Fibroblast of skin of left biceps (primary cell): ENCODE measurements around the gene GPR15.

Experiments
- DNase-seq, 2 experiments: peaks; one replicate each; pipeline ENCODE4 v3.0.0-alpha.2; 2013; ENCODE audit warnings: low read depth in 2 of 2

The GPR15 gene

GRCh38 chr3:98530676-98531075 lies 1.1 kb upstream of the GPR15 start:
- no peak for DNase-seq

DNA sequence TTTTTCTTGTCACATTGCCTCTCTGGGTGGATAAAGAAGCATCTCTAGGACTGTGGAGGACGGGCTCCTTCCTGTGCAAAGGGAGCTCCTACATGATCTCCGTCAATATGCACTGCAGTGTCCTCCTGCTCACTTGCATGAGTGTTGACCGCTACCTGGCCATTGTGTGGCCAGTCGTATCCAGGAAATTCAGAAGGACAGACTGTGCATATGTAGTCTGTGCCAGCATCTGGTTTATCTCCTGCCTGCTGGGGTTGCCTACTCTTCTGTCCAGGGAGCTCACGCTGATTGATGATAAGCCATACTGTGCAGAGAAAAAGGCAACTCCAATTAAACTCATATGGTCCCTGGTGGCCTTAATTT lies 478 bp downstream of the GPR15 start:
- DNase-seq = no peak

DNA sequence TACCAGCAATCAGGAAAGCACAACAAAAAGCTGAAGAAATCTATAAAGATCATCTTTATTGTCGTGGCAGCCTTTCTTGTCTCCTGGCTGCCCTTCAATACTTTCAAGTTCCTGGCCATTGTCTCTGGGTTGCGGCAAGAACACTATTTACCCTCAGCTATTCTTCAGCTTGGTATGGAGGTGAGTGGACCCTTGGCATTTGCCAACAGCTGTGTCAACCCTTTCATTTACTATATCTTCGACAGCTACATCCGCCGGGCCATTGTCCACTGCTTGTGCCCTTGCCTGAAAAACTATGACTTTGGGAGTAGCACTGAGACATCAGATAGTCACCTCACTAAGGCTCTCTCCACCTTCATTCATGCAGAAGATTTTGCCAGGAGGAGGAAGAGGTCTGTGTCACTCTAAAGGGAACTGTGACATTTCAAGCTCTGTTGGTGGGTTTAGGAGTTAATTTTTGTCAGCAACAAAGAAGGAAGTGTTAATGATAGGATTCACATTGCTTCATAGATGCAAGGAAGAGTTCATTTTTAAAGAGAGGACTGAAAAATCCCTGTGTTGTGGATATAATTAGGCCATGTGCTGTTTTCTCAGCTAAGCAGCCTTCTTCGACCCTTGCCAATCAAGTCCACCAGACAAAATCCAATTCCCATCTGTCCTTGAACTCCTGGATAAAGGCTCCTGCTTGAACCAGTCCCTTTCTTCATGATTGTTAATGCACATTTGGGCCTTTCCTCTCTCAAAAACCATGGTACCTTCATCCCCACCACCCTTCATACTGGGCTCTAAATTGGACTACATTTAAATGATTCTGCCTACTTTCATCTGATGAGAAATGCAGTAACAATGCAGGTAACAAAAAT lies 1.2 kb downstream of the GPR15 start:
- no peak for DNase-seq

- DNase-seq = no peak
These were observed 2.4 kb downstream of the GPR15 start for GRCh38 chr3:98534168-98534567.

GRCh38 chr3:98534734-98535133 lies 3.0 kb downstream of the GPR15 start:
- no peak for DNase-seq

GRCh38 chr3:98536456-98537017 lies 4.8 kb downstream of the GPR15 start:
- no peak for DNase-seq

DNA sequence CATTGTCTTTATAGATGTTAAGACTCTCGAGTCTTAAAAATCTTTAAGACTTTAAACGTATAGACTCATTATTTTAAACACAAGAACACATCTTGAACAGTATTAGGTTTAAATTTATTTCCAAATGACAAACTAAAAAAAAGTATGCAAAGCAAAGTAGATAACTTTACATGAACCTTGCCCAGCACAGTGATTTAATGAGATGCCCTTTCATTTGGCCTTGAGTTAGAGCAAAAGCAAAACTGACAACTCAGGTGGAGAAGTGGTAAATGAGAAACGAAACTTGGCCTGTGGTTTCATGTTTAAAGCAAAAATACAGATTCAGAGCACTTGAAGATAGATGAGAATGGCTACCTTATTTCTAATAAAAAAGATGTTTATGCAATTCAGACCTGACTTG lies 8.6 kb downstream of the GPR15 start:
- DNase-seq = no peak

DNA sequence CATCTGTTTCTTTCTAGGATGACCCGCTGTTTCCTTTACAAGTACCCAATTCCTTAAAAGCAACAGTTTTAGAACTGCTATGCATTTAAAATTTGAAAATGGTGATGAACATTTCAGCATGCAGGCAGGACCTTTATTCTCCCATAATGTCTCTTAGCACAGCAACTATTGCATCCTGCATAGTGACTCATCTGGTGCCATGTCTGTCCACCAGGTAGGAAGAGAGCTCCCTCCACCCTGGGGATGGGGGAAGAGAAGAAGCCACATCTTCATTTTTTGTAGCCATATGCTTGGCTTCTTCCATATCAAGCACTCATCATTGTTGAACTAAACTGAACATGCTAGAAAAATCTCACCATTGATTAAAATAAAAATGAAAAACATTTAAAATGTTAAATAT lies 9.9 kb downstream of the GPR15 start:
- DNase-seq = no peak

GRCh38 chr3:98542623-98543022 lies 10.8 kb downstream of the GPR15 start:
- DNase-seq = no peak

DNA sequence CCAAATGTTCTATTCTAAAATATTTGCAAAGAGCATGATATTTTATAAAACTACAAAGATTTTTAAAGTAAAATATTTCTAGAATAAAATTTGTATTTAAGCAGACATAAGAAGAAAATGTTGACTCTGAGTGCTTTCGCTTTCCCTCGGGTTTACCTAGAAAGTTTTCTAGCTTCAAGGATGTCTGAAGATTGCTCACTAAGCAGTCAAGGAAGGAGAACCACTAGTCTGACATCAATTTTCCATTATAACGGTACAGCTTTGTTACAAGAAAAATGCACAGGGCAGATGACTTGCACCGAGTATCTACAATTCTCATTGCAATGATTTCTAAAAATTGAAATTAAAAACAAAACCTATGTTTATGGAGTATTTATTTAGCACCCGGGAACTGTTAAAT lies 14.2 kb downstream of the GPR15 start:
- DNase-seq = no peak

DNA sequence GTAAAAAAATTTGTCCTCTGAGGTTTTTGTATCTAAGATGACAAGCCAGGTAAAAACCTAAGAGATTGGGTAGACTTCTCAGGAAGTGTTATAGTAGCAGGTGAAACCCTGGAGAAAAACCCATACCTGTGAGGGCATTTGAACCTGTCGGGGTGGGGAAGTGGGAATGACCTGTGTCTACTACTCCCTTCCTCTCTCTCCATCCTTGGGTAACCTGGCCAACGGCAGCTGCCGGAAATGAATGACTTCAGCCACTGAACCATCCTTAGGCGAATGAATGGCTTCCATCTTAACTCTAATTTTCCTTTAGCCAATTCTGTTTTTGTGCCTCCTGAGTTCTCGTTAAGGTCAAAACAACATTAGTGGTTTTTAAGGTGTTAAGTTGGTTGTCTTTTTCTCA lies 16.8 kb downstream of the GPR15 start:
- no peak for DNase-seq

DNA sequence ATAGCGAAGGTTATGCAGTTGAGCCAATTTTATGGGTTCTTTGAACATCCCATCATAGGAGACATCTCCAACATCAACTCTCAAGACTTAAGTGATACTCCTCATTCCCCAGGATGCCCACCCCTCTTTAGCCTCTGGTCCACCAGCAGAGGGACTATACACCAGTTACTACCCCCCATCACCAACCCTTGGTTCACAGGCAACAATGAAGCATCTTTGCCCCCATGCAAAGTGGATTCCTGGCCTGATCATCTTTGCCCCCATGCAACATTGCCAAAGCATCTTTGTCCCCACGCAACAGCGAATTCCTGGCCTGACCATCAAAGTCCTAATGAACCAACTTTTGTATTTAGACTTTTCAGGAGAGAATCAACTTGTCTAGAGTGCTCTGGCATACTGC lies 19.1 kb downstream of the GPR15 start:
- DNase-seq = no peak

DNA sequence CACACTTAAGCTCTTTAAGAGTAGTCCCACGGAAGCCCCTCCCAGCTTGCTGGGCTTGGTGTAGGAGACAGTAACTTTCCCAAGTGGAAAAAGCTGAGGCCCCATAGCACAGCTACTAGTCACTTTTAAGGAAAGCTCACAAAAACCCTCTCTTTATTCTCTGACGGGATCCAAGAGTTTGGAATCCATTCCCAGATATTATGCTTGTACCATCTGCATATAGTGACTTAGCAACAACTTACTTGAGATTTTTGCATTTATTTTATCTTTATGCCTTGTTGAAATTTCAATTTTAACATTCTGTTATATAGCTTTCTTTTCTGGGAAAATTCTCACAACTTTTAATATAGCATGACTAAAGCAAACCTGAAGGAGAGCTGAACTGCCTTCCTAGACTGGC lies 19.5 kb downstream of the GPR15 start:
- no peak for DNase-seq

DNA sequence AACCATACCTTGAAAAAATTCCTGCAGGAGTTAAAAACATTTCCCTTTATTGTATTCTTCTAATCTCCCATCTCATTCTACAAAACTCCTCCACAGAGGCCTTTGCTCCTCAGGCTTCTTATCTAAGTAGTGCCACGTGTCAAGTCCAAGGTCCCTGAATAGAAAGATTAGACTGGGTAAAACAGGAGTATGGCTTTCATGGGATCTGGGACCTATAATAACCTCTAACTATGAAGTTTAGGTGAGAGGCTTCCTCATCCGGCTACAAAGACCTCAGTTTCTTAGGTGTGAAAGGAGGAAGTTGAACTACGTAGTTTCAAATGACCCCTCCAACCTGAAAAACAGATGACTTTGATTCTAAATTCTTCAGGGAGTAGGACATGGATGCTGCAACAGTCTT lies 20.0 kb downstream of the GPR15 start:
- no peak for DNase-seq

DNA sequence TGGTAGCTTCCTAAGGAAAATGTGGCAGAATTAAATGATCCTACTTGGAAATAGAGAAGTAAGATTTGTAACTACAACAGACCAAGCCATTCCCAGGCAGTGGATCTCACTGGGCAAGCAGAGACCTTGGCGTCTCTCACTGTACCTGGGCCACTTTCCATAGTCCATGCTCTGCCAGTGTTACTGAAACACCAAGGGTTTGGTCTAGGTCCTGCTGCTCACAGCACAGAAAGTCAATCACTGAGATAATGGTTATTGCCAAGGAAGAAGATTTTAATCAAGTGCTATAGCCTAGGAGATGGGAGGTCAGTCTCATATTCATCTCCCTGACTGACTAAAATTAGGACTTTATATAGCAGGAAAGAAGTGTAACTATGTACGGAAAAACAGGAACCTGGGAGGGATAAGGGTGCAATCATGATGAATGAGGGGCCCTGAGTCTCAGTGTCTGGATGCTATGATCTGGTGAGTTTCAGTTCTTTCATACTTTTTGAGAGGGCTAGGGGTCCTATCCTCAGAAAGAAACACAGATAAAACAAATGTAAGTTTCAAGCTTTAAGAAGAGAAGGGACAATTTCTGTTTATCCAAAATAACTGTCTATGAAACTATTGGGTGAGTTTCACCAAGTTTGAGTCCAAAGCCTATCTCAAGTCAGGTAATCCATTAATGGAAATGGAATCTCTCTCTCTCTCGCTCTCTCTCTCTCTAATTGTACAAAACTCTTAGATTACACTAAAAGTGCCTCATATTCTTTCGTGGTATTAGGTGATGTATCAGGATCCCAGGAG lies 20.6 kb downstream of the GPR15 start:
- no peak for DNase-seq

DNA sequence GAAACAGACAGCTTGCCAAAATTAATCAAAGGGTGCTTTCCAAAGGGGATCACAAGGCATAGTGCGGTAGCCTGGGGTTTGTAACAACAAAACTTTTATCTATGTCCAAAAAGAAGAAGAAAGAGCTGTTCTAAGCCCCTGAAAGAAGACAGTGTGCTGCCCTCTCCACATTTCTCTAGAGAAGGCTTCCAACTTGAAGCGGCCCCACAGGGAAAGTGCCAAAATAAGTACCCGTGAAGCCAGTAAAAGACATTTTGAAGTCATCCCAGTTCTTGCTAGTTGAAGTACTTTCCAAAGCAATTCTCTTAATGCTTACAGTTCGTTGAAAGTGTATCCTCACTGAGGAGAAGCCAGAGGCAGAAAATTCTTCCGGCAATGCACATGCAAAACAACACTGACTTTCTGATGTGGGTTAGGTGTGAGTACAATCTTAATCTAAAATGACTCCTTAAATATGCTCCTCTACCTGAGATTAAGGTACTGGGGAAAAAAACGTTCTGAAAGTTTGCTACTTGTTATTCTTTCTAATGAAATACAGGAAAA lies 21.3 kb downstream of the GPR15 start:
- no peak for DNase-seq

DNA sequence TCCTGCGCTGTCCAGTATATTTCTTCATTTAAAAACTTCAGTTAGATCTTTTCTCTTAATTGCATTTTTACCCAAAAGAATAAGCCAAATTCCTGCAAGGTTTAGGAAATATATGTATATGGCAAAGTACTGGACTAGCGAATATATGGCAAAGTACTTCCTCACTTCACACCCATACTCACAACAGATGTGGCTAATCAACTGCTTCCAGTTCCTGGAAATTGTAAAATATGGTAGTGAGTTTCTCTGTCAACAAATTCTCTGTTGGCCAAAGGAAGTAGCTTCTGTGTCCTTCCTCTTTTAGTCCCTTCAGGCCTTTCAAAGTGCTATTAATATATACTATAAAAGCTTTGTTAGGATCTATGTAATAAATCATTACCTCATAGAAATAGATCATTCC lies 22.0 kb downstream of the GPR15 start:
- no peak for DNase-seq

DNA sequence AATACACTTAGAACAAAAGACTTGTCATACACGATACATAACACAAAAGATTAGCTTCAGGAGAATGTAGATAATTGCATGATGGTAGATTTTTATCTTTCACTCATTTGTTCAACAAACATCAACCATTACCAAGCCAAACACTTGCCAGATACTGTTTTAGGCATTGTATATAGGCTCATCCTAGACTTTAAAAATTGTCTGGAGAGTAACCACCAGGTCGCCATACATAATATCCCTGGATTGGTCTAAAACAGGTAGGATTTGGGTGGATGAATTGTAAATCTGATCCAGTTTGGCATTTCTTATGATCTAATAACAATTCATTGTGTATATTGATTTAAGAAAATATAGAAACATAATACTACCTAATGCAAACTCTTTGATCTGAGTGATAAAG lies 22.8 kb downstream of the GPR15 start:
- DNase-seq = no peak

GRCh38 chr3:98555025-98555379 lies 23.2 kb downstream of the GPR15 start:
- DNase-seq = no peak

DNA sequence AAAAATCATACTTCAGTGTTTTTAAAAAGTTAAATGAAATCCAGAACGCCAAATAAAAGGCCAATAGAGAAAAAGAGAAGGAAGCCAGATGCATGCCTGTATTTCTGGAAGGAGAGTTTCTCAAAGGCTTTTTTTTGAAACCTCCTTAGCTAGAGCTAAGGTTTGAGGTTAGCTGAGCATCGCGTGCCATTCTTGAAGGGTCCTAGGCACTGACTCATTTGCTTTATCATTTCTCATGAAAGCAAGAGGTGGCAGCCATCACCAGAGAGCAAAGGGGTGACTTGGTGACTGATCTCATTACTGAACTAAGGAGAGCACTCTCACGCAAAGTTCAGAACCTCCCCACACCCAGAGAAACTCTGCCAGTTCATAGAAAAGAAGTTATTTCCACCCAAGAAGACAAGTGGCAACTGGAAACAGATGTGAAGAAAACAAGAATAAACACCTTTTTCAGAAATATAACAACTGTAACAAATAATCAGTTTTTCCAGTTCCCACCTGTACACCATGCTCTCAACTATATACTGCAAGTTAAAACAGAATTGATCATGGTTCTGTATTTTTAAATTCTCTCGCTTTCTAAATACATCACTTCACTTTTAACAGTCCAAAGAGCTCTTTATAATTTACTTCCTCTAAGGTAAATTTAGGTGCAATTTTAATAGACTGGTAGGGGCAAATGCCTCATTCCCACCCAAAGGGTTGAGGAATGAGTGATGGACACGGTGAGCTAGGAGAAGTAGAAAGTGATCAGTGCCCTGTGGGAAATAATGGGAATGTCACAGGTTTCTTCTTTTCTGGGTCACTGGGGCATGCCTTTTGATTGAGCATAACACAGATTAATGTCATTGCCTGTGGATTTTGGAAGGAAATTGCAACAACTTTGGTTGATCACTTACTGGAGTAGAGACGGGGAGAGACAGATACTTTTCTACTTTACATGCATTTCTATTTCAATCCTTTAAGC lies 24.7 kb downstream of the GPR15 start:
- DNase-seq = no peak

DNA sequence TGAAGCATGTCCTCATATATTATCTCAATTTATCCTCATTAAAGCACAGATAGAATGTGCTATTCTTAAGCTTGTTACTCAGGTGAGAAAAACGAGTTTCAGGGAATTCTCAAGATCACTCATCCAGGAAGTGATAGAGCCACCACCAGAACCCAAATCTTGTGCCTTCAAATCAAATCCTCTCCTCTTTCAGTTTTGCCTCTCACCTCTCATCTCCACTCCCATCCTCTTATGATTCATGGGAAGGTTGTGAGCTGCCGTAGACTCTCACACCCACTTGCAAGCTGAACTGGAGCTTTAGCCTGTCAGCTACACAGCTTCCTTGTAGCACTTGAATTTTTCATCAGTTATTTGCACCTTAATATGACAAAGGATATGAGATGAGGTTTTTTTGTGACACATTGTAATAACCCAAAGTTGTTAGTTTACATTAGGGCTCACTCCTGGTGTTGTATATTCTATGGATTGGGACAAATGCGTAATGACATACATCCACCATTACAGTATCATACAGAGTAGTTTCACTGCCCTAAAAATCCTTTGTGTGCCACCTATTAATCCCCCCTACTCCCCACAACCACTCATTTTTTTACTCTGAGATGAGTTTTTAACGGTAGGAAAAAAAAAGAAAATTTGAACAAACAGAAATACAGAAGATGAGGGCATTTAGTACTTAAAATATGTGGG lies 25.7 kb downstream of the GPR15 start:
- no peak for DNase-seq
